DOHH2 (cell line): Measurements from ENCODE around the gene MTRF1.

ENCODE experiments used
- EZH2phosphoT487 ChIP-seq: fragments of 200-600 bp; sonication (generic); IDR thresholded peaks from 2 replicates; pipeline ENCODE4 v1.6.1; 2017; ENCODE audit warnings: borderline replicate concordance, mild to moderate bottlenecking, antibody characterized with exemption, low read length, moderate library complexity, mixed read lengths
- TF ChIP-seq, protein P1 (sequence below): fragments of 200-600 bp; sonication (generic); IDR thresholded peaks from one replicate; pipeline ENCODE4 v1.5.1; 2014; ENCODE audit warnings: antibody characterized with exemption, mild to moderate bottlenecking, low read depth, low read length; ENCODE audit not compliant: poor library complexity, severe bottlenecking

DNA sequence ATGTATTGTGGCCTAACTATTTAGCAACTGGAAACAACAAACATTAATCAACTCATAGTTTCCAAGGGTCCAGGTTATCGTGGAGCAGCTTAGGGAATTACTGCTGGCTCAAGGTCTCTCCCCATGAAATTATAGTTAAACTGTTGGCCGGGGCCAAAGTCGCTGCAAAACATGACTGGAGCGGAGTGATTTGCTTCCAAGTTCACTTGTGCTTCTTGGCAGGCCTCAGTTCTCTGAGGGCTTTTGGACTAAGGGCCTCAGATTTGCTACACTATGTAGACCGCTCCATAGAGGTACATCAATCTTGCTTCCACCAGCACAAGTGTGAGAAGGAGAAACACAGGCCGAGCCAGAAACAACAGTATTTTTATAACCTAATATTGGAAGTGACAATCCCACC is 59.6 kb downstream of the MTRF1 start:
- TF ChIP-seq, protein P1, sequence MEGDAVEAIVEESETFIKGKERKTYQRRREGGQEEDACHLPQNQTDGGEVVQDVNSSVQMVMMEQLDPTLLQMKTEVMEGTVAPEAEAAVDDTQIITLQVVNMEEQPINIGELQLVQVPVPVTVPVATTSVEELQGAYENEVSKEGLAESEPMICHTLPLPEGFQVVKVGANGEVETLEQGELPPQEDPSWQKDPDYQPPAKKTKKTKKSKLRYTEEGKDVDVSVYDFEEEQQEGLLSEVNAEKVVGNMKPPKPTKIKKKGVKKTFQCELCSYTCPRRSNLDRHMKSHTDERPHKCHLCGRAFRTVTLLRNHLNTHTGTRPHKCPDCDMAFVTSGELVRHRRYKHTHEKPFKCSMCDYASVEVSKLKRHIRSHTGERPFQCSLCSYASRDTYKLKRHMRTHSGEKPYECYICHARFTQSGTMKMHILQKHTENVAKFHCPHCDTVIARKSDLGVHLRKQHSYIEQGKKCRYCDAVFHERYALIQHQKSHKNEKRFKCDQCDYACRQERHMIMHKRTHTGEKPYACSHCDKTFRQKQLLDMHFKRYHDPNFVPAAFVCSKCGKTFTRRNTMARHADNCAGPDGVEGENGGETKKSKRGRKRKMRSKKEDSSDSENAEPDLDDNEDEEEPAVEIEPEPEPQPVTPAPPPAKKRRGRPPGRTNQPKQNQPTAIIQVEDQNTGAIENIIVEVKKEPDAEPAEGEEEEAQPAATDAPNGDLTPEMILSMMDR = no peak
- TF ChIP-seq EZH2phosphoT487 = no peak
